ENCODE results near the gene KIFC3.
"Not testable (repeated sequence)": the region's sequence is repeated elsewhere in the genome, so short reads cannot be mapped to it uniquely, and the experiment has no call there.

KIFC3 gene

DNA sequence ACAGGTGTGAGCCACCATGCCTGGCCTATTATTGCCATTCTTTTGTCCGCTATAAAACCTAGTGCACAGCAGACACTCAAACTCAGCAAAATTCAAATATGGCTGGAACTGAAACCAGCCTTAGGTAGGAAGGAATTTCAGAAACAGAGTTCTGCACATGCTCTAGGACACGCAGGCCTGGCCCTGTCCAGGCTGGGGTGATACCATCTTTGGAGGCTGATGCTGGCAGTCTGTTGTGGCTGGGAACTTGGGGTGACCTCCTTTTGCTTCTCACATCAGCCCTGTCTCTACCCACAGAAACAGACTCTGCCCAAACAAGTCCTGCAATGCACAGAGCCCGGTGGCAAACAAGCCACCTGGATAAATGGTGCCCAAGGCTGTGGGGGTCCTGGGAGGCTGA, 12.6 kb upstream of the KIFC3 start:
- no peaks in the 10 kb centered on the region for H3K27me3 ChIP-seq (ENCODE audit: control insufficient read depth in 5 of 5, insufficient read depth in 4 of 5, low read length in 5 of 5)
- H3K4me1 ChIP-seq (ENCODE audit: control insufficient read depth in 5 of 5, insufficient read depth in 5 of 5, low read length in 5 of 5), result peaks cover 16 to 29% (median 27%) of the 10 kb centered on the region in 5 donors
- no peak overlapping the region for H3K4me3 ChIP-seq (ENCODE audit: low read depth in 1 of 5, low read length in 5 of 5)
- no peak overlapping the region for H3K27ac ChIP-seq (ENCODE audit: low read depth, low read length)
- H3K36me3 ChIP-seq (ENCODE audit: control insufficient read depth in 5 of 5, insufficient read depth in 5 of 5, low read length in 5 of 5), result no peaks in the 10 kb centered on the region
- H3K9me3 ChIP-seq (ENCODE audit: control insufficient read depth in 5 of 5, low read length in 5 of 5), result no peaks in the 10 kb centered on the region
- no peak overlapping the region for H3K9ac ChIP-seq (ENCODE audit: low read length in 5 of 5)

GRCh38 chr16:57813466-57813865, 11.2 kb upstream of the KIFC3 start:
- Histone ChIP-seq H3K27ac (ENCODE audit: low read depth, low read length) (no peak overlapping the region), H3K4me1 (ENCODE audit: control insufficient read depth in 5 of 5, insufficient read depth in 5 of 5, low read length in 5 of 5) (peaks cover 18 to 39% (median 36%) of the 10 kb centered on the region in 5 donors)

DNA sequence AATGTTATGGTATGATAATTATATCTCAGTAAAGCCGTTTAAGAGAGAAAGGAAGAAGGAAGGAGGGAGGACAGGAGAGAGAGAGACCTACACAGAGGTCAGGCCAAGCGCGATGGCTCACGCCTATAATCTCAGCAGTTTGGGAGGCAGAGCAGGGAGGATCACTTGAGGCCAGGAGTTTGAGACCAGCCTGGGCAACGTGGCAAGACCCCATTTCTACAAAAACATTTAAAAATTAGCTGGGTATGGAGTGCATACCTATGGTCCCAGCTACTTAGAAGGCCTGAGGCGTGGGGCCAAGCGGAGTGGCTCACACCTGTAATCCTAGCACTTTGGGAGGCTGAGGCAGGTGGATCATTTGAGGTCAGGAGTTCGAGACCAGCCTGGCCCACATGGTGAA, 9.0 kb upstream of the KIFC3 start:
- Histone ChIP-seq H3K27ac (ENCODE audit: low read depth, low read length) (peak overlapping the region; percentile 81), H3K4me1 (ENCODE audit: control insufficient read depth in 5 of 5, insufficient read depth in 5 of 5, low read length in 5 of 5) (peaks cover 14 to 39% (median 35%) of the 10 kb centered on the region in 5 donors)
- not testable (repeated sequence) for H3K9ac ChIP-seq (ENCODE audit: low read length in 5 of 5); H3K27me3 ChIP-seq (ENCODE audit: control insufficient read depth in 5 of 5, insufficient read depth in 4 of 5, low read length in 5 of 5); H3K4me3 ChIP-seq (ENCODE audit: low read depth in 1 of 5, low read length in 5 of 5); H3K36me3 ChIP-seq (ENCODE audit: control insufficient read depth in 5 of 5, insufficient read depth in 5 of 5, low read length in 5 of 5); H3K9me3 ChIP-seq (ENCODE audit: control insufficient read depth in 5 of 5, low read length in 5 of 5)

More at GRCh38 chr16:57813466-57813865, 11.2 kb upstream of the KIFC3 start:
- Histone ChIP-seq H3K36me3 (ENCODE audit: control insufficient read depth in 5 of 5, insufficient read depth in 5 of 5, low read length in 5 of 5) (no peaks in the 10 kb centered on the region), H3K9ac (ENCODE audit: low read length in 5 of 5) (no peak overlapping the region), H3K27me3 (ENCODE audit: control insufficient read depth in 5 of 5, insufficient read depth in 4 of 5, low read length in 5 of 5) (no peaks in the 10 kb centered on the region), H3K9me3 (ENCODE audit: control insufficient read depth in 5 of 5, low read length in 5 of 5) (no peaks in the 10 kb centered on the region), H3K4me3 (ENCODE audit: low read depth in 1 of 5, low read length in 5 of 5) (no peak overlapping the region)

GRCh38 chr16:57810197-57811031, 8.1 kb upstream of the KIFC3 start:
- Histone ChIP-seq H3K9me3 (ENCODE audit: control insufficient read depth in 5 of 5, low read length in 5 of 5) (no peaks in the 10 kb centered on the region), H3K27ac (ENCODE audit: low read depth, low read length) (peak overlapping the region; percentile 81), H3K4me1 (ENCODE audit: control insufficient read depth in 5 of 5, insufficient read depth in 5 of 5, low read length in 5 of 5) (peaks cover 11 to 30% (median 26%) of the 10 kb centered on the region in 5 donors), H3K27me3 (ENCODE audit: control insufficient read depth in 5 of 5, insufficient read depth in 4 of 5, low read length in 5 of 5) (no peaks in the 10 kb centered on the region), H3K36me3 (ENCODE audit: control insufficient read depth in 5 of 5, insufficient read depth in 5 of 5, low read length in 5 of 5) (no peaks in the 10 kb centered on the region), H3K4me3 (ENCODE audit: low read depth in 1 of 5, low read length in 5 of 5) (peak overlapping the region in 3 of 5 donors; percentile 14 to 27 (median 14)), H3K9ac (ENCODE audit: low read length in 5 of 5) (peak overlapping the region in 3 of 5 donors; percentile 39 to 56 (median 39))

- Histone ChIP-seq H3K9ac (ENCODE audit: low read length in 5 of 5) (peak overlapping the region in 3 of 5 donors; percentile 39 to 56 (median 39)), H3K27me3 (ENCODE audit: control insufficient read depth in 5 of 5, insufficient read depth in 4 of 5, low read length in 5 of 5) (no peaks in the 10 kb centered on the region), H3K36me3 (ENCODE audit: control insufficient read depth in 5 of 5, insufficient read depth in 5 of 5, low read length in 5 of 5) (no peaks in the 10 kb centered on the region), H3K27ac (ENCODE audit: low read depth, low read length) (peak overlapping the region; percentile 81), H3K4me1 (ENCODE audit: control insufficient read depth in 5 of 5, insufficient read depth in 5 of 5, low read length in 5 of 5) (peaks cover 11 to 29% (median 25%) of the 10 kb centered on the region in 5 donors), H3K4me3 (ENCODE audit: low read depth in 1 of 5, low read length in 5 of 5) (peak overlapping the region in 2 of 5 donors; percentile 14 to 27), H3K9me3 (ENCODE audit: control insufficient read depth in 5 of 5, low read length in 5 of 5) (no peaks in the 10 kb centered on the region)
Measured at GRCh38 chr16:57809276-57810196, 7.2 kb upstream of the KIFC3 start.

DNA sequence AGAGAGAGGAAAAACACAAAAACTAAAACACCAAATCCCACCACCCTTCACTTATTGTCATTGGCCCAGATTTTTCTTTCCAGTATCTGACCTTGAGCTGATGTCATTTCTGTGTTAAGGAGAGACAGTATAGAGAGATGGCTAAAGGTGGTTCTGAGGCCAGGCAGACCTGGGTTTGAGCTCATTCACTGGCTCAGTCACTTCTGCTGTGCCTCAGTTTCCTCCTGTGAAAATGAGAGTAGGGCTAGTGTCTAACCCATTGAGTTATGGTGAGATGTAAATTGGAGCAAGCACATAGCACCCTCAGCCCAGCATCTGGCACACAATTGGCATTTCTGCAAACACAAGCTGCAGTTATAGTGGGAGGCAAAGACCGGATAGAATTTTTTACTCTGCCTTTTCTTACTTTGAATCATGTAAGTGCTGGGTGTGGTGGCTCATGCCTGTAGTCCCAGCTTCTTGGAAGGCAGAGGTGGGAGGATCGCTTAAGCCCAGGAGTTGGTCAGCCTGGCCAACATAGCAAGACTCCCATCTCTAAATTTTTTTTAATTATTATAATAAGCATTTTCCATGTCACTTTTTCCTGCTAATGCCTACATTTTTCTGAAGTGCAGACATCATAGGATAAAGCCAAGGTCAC, 6.4 kb upstream of the KIFC3 start:
- Histone ChIP-seq H3K4me3 (ENCODE audit: low read depth in 1 of 5, low read length in 5 of 5) (peak overlapping the region in 2 of 5 donors; percentile 20 to 32), H3K27me3 (ENCODE audit: control insufficient read depth in 5 of 5, insufficient read depth in 4 of 5, low read length in 5 of 5) (no peaks in the 10 kb centered on the region), H3K9me3 (ENCODE audit: control insufficient read depth in 5 of 5, low read length in 5 of 5) (no peaks in the 10 kb centered on the region), H3K27ac (ENCODE audit: low read depth, low read length) (peak overlapping the region; percentile 29), H3K4me1 (ENCODE audit: control insufficient read depth in 5 of 5, insufficient read depth in 5 of 5, low read length in 5 of 5) (peaks cover 11 to 33% (median 29%) of the 10 kb centered on the region in 5 donors), H3K36me3 (ENCODE audit: control insufficient read depth in 5 of 5, insufficient read depth in 5 of 5, low read length in 5 of 5) (no peaks in the 10 kb centered on the region), H3K9ac (ENCODE audit: low read length in 5 of 5) (peak overlapping the region in 1 of 5 donors; percentile 36)

- Histone ChIP-seq H3K9me3 (ENCODE audit: control insufficient read depth in 5 of 5, low read length in 5 of 5) (no peaks in the 10 kb centered on the region), H3K27me3 (ENCODE audit: control insufficient read depth in 5 of 5, insufficient read depth in 4 of 5, low read length in 5 of 5) (no peaks in the 10 kb centered on the region), H3K9ac (ENCODE audit: low read length in 5 of 5) (peak overlapping the region in 1 of 5 donors; percentile 36), H3K27ac (ENCODE audit: low read depth, low read length) (peak overlapping the region; percentile 29), H3K4me3 (ENCODE audit: low read depth in 1 of 5, low read length in 5 of 5) (peak overlapping the region in 4 of 5 donors; percentile 20 to 40 (median 32)), H3K4me1 (ENCODE audit: control insufficient read depth in 5 of 5, insufficient read depth in 5 of 5, low read length in 5 of 5) (peaks cover 11 to 39% (median 36%) of the 10 kb centered on the region in 5 donors), H3K36me3 (ENCODE audit: control insufficient read depth in 5 of 5, insufficient read depth in 5 of 5, low read length in 5 of 5) (no peaks in the 10 kb centered on the region)
Measured at GRCh38 chr16:57807968-57808528, 5.8 kb upstream of the KIFC3 start.

GRCh38 chr16:57807252-57807967, 5.1 kb upstream of the KIFC3 start:
- H3K36me3 ChIP-seq (ENCODE audit: control insufficient read depth in 5 of 5, insufficient read depth in 5 of 5, low read length in 5 of 5), result no peaks in the 10 kb centered on the region
- H3K4me3 ChIP-seq (ENCODE audit: low read depth in 1 of 5, low read length in 5 of 5), result peak overlapping the region in 1 of 5 donors; percentile 40
- H3K4me1 ChIP-seq (ENCODE audit: control insufficient read depth in 5 of 5, insufficient read depth in 5 of 5, low read length in 5 of 5), result peaks cover 11 to 46% (median 42%) of the 10 kb centered on the region in 5 donors
- no peaks in the 10 kb centered on the region for H3K9me3 ChIP-seq (ENCODE audit: control insufficient read depth in 5 of 5, low read length in 5 of 5)
- H3K27ac ChIP-seq (ENCODE audit: low read depth, low read length), result peak overlapping the region; percentile 29
- no peak overlapping the region for H3K9ac ChIP-seq (ENCODE audit: low read length in 5 of 5)
- no peaks in the 10 kb centered on the region for H3K27me3 ChIP-seq (ENCODE audit: control insufficient read depth in 5 of 5, insufficient read depth in 4 of 5, low read length in 5 of 5)

- H3K4me3 ChIP-seq (ENCODE audit: low read depth in 1 of 5, low read length in 5 of 5), result no peak overlapping the region
- H3K9ac ChIP-seq (ENCODE audit: low read length in 5 of 5), result no peak overlapping the region
- no peak overlapping the region for H3K27ac ChIP-seq (ENCODE audit: low read depth, low read length)
- H3K4me1 ChIP-seq (ENCODE audit: control insufficient read depth in 5 of 5, insufficient read depth in 5 of 5, low read length in 5 of 5), result peaks cover 20 to 57% (median 51%) of the 10 kb centered on the region in 5 donors
- no peaks in the 10 kb centered on the region for H3K36me3 ChIP-seq (ENCODE audit: control insufficient read depth in 5 of 5, insufficient read depth in 5 of 5, low read length in 5 of 5)
- no peaks in the 10 kb centered on the region for H3K9me3 ChIP-seq (ENCODE audit: control insufficient read depth in 5 of 5, low read length in 5 of 5)
- no peaks in the 10 kb centered on the region for H3K27me3 ChIP-seq (ENCODE audit: control insufficient read depth in 5 of 5, insufficient read depth in 4 of 5, low read length in 5 of 5)
Measured at GRCh38 chr16:57805176-57805575, 2.9 kb upstream of the KIFC3 start.

Measured in subcutaneous abdominal adipose tissue (tissue), 5 donors.